GM21367 (cell line): Measurements from ENCODE around the gene MORF4L1.

Experiments
- ATAC-seq: cut with Tn5 transposase; IDR thresholded peaks from one replicate; pipeline ENCODE4 v1.9.1; 2021; ENCODE audit not compliant: unreplicated experiment

Gene MORF4L1

DNA sequence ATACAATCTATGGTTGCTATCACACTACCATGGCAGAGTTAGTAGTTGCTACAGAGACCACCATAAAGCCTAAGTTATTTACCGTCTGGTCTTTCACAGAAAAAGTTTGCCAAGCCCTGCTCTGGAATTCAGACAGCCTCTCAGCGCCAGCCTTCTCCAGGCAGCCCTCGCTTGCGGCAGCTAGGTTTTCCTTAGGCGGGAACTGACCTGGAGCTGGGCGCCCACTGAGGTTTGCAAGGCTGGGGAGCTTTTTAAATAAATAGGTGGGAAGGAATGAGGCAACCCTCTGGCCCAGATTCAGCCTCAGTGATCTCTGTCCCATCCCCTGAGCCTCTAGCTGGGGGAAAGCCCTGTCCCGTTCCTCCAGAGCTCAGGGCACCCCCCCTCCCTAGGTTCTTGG is 71.0 kb downstream of the MORF4L1 start:
- ATAC-seq, result no peak

DNA sequence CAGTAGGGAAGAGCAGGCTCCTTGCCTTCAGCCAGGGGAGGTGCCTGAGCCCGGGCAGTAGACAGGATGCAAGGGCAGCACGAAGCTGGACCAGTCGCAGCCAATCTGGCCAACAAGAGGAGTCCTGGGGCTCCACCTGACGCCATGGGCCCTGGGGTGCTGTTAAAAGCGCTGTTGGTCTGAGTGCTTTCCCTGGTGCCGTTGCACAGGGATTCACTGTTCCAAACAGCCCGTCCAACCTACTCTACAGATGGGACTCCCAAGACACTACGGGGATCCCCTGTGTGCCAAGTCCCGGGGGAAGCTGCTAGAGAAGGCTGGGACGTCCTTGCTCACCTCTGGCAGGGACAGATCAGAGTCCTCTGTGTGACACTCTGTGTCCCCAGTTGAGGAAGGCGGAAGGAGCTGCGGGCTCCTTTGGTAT is 71.5 kb downstream of the MORF4L1 start:
- peak; percentile 8 for ATAC-seq

- peak; percentile 65 for ATAC-seq
These were observed 72.1 kb downstream of the MORF4L1 start, which contains the start of gene CTSH for GRCh38 chr15:78944669-78945407. TSS of gene CTSH (minus strand) at chr15:78945046. CDS start at chr15:78944981, 65 bp downstream.

GRCh38 chr15:78946493-78946892 is 73.8 kb downstream of the MORF4L1 start:
- no peak for ATAC-seq

GRCh38 chr15:78947506-78947905 is 74.8 kb downstream of the MORF4L1 start:
- no peak for ATAC-seq
